HG03159 (cell line): ENCODE measurements around the gene SOCS3.

Experiments
- ATAC-seq: cut with Tn5 transposase; IDR thresholded peaks from one replicate; pipeline ENCODE4 v1.9.1; 2021; ENCODE audit warnings: mild to moderate bottlenecking, moderate library complexity; ENCODE audit not compliant: unreplicated experiment

SOCS3 gene

GRCh38 chr17:78353834-78354233, 6.0 kb downstream of the SOCS3 start:
- ATAC-seq = no peak

- ATAC-seq = no peak
Measured at GRCh38 chr17:78351449-78352006, 8.3 kb downstream of the SOCS3 start.

GRCh38 chr17:78349891-78350642, 9.8 kb downstream of the SOCS3 start:
- ATAC-seq = no peak

GRCh38 chr17:78348055-78348770, 11.7 kb downstream of the SOCS3 start:
- no peak for ATAC-seq

GRCh38 chr17:78347453-78347852, 12.4 kb downstream of the SOCS3 start:
- ATAC-seq = no peak

- ATAC-seq = no peak
Measured at GRCh38 chr17:78346605-78347250, 13.1 kb downstream of the SOCS3 start.

- ATAC-seq = no peak
Measured at GRCh38 chr17:78345791-78346494, 13.9 kb downstream of the SOCS3 start.

GRCh38 chr17:78345172-78345571, 14.7 kb downstream of the SOCS3 start:
- no peak for ATAC-seq

- no peak for ATAC-seq
Measured at GRCh38 chr17:78344666-78345065, 15.2 kb downstream of the SOCS3 start.

- ATAC-seq = peak; percentile 41
Measured at GRCh38 chr17:78343543-78344201, 16.2 kb downstream of the SOCS3 start.

GRCh38 chr17:78343187-78343542, 16.7 kb downstream of the SOCS3 start:
- ATAC-seq = no peak

GRCh38 chr17:78342449-78343186, 17.3 kb downstream of the SOCS3 start:
- ATAC-seq = no peak

GRCh38 chr17:78341559-78342448, 18.1 kb downstream of the SOCS3 start:
- no peak for ATAC-seq

GRCh38 chr17:78340183-78340955, 19.5 kb downstream of the SOCS3 start:
- no peak for ATAC-seq

- no peak for ATAC-seq
Measured at GRCh38 chr17:78338486-78339259, 21.2 kb downstream of the SOCS3 start.

- ATAC-seq = no peak
Measured at GRCh38 chr17:78337244-78338109, 22.4 kb downstream of the SOCS3 start.
